GM21423 (cell line): ENCODE data around the gene SLC2A6.
A peak's percentile ranks its signal among the peaks of the same experiment; 100 is the strongest.
"Not testable (repeated sequence)": the region's sequence is repeated elsewhere in the genome, so short reads cannot be mapped to it uniquely, and the experiment has no call there.

Experiments
- ATAC-seq: cut with Tn5 transposase; IDR thresholded peaks from one replicate; pipeline ENCODE4 v1.9.1; 2021; ENCODE audit warnings: mild to moderate bottlenecking, moderate library complexity; ENCODE audit not compliant: unreplicated experiment

The SLC2A6 gene

DNA sequence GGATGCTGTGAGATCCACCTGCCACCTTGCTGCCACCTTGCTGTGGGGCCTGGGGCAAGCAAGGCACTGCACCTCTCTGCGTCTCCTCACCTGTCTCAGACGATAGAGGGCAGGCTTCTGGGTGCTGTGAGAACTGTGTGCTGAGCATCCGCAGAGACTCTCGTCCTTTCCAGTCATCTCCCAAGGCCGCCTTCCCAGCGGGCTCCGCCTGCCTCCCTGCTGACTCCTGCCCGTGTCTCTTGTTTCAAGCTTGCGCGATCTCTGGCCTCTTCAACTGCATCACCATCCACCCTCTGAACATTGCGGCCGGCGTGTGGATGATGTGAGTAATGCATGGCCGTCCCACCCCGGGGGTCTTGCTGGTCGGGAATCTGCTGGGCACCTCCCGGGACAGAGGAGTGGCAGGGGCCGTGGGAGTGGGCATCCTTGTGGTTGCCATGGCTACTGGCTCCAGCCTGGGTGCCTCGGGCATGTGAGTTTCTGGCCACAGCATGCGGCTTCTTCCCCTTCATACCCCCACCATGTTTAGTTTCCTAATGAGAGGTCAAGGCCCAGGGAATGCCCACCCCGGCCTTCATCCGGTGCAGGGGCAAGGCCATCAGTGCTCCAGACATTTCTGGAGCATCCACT is 15.6 kb downstream of the SLC2A6 start:
- no peak for ATAC-seq

DNA sequence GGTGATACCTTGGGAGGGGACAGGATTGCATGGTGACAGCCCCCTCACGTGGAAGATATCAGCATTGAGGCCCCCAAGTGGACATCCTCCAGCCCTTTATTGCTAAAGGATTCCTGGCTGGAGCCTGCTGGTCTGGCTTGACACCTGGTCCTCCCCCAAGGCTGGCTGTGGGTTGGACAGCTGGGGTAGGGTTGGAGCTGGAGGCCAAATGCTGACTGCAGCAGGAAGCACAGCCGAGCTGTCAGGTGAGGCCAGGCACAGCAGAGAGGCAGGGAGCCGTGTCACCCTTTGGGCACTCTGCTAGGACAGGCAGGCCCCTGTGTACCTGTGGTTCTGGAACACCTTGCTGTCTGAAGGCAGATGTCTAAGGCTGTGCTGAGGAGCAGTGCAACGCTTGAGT is 16.9 kb downstream of the SLC2A6 start:
- no peak for ATAC-seq

DNA sequence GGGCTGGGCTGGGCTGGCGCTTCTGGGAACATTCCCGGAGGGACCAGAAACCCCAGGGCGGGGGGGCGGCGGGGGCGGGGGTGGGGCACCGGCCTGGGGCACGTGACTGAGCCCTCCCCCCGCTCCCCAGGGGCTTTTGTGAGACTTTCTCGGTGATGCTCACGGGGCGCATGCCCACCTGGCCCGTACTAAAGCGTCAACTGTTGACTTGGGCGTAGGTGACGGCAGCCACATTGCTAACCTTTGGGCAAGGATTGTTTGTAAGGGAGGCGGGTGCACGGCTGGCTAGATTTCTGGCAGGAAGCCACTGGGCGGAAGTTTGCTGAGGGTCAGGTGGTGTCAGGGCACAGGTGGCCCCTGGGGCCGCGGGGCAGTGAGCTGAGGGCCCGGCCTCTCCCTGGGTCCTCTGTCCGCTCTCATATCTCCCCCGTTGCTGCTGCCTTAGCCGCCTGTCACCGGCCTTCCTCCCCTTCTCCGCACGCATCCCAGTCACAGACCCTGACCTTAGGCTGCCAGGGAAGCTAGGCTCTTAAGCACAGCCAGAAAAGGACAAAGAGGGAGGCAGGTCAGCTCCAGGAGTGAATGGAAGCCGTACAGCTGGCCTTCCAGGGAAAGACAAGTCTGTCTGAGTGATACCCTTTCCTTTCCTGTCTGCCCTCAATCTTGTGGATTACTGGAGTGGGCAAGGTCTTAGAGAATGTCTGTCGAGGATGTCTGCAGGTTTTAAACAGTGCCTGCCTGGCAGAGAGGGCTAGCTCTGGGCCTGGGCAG is 18.3 kb downstream of the SLC2A6 start:
- peak; percentile 27 for ATAC-seq

DNA sequence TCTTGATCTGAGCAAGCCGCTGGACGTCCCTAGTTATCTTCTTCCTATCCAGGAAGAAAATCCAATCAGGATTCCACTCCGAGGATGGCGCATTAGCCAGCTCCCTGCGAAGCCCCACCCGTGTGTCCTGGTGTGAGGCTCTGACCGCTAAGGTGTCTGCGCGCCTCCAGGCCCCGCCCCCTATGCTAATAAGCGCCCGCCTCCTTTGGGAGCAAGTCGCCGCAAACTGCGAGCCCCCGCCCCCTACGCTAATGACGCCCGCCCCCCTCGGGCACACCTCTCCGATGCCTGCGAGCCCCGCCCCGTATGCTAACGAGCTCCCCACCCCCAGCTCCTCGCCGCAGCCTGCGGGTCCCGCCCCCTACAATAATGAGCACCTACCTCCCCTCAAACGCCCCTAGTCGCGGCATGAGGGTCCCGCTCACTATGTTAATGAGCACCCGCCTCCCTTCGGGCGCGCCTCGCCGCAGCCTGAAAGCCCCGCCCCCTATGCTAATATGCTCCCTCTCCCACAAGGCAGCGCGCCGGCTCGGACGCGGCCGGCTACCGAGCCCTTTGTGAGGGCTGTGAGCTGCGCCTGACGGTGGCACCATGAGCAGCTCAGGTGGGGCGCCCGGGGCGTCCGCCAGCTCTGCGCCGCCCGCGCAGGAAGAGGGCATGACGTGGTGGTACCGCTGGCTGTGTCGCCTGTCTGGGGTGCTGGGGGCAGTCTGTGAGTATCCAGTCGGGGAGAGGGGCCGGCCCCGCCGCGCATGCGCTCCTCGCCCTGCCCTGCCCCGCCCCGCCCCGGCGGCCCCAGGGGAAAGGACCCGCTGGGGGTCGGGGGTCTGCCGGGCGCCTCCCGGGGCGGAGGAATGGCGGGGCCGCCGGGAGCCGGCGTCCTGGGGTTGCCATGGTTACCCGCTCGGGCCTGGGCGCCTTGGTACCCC is 19.2 kb downstream of the SLC2A6 start, which contains the start of gene CACFD1:
TSS of gene CACFD1 (plus strand) at position 503 of the 929 bp plus-strand sequence. CDS start at position 592, 89 bp downstream.
- peak; percentile 77 for ATAC-seq

DNA sequence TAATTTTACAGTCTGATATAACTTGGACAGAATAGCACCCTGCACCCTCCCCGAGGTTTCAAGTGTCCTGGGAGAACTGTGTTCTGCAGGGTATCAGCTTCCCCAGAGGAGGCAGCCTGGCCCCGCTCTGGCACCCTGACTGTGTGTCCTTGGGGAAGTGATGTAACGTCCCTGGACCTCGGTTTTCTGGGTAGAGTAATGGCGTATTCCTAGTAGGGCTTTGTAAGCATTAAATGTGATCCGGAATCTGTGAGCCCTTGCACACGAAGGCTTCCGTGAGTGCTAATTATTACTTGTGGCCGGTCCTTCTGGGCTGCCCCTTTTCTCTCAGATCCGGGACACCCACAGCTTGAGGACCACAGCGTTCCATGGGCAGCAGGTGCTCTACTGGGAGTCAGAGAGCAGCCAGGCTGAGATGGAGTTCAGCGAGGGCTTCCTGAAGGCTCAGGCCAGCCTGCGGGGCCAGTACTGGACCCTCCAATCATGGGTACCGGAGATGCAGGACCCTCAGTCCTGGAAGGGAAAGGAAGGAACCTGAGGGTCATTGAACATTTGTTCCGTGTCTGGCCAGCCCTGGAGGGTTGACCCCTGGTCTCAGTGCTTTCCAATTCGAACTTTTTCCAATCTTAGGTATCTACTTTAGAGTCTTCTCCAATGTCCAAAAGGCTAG is 20.1 kb downstream of the SLC2A6 start:
- no peak for ATAC-seq

DNA sequence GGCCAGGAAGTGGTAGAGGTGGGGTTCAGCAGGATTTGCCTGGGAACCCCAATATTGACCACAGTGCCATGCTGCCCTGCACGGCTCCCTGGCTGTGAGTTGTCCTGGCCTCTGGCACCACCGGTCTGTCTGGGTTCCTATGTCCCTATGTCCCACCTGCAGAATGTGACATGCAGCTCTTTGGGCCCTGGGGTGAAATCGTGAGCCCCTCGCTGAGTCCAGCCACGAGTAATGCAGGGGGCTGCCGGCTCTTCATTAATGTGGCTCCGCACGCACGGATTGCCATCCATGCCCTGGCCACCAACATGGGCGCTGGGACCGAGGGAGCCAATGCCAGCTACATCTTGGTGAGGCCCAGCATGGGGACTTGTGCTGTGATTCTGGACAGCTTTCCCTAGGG is 21.2 kb downstream of the SLC2A6 start:
- ATAC-seq: no peak

DNA sequence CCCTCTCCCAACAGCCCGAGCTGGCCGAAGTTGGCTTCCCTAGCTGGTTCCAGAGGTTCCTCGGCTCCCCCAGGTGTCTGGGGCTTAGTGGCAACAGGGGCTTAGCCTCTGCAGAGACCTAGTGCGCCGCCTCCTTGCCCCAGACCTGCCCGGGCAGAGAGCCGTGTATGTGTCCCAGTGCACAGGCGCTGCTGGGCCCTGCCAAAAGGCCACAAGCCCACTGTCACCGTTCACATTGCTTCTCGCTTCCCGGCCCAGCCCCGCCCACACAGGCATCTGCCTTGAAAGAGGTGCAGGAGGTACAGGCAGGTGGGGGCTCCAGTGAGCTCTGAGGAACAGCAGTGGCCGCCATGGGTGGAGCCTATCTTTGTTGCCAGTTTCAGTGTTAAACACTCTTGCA is 21.7 kb downstream of the SLC2A6 start:
- ATAC-seq: no peak

DNA sequence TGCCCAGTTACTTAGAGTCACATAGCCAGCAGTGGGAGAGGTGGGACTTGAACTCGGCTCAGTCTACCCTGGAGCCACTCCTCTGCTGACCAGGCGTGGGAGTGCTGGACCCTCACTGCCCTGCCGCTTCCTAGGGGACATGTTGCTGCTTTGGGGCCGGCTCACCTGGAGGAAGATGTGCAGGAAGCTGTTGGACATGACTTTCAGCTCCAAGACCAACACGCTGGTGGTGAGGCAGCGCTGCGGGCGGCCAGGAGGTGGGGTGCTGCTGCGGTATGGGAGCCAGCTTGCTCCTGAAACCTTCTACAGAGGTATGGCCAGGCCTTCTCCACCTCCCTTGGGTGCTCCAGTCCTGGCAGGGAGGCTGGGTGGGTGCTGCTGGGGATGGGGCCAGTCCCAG is 22.5 kb downstream of the SLC2A6 start:
- ATAC-seq: no peak

DNA sequence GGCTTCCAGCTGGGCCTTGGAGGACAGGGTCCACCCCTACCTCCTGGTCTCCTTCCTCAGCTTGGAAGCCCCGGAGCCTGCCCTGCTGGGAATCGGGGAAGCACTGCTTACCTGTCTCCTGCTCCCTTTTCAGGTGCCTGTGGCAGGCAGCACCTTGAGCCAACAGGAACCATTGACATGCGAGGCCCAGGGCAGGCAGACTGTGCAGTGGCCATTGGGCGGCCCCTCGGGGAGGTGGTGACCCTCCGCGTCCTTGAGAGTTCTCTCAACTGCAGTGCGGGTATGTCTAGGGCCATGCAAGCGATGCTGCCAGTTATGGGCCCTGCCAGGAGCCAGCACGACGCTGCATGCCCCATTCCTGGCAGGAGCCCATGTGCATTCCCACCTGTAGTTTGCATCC is 23.0 kb downstream of the SLC2A6 start:
- ATAC-seq: no peak

DNA sequence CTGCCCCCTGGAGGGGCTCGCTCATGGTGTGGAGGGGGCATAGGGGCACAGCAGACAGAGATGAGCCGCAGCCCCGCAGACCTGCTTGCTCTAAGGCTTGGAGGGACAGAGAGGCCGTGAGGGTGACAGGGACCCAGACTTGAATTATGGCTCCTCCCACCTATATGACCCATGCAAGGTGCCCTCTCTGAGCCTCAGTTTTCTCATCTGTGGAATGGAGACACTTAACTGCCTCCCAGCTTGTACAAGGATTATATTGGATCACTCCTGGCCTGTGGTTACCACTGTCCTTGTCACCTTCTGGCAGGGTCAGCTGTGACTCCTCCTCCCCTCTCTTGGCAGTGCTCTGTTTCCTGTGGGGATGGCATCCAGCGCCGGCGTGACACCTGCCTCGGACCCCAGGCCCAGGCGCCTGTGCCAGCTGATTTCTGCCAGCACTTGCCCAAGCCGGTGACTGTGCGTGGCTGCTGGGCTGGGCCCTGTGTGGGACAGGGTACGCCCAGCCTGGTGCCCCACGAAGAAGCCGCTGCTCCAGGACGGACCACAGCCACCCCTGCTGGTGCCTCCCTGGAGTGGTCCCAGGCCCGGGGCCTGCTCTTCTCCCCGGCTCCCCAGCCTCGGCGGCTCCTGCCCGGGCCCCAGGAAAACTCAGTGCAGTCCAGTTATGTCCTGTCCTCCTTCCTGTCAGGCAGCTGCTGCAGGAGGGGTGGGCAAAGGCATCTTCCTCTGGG is 23.8 kb downstream of the SLC2A6 start:
- no peak for ATAC-seq

DNA sequence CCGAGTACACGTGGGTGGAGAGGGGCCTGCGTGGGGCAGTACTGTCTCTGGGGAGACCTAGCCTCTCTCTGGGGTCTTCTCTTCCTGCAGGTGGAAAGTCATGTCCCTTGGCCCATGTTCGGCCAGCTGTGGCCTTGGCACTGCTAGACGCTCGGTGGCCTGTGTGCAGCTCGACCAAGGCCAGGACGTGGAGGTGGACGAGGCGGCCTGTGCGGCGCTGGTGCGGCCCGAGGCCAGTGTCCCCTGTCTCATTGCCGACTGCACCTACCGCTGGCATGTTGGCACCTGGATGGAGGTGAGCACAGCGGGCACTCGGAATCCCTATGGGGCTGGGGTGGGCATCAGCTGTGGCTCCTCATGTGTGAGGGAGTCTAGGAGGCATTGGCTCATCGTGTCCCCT is 24.6 kb downstream of the SLC2A6 start:
- ATAC-seq: no peak

DNA sequence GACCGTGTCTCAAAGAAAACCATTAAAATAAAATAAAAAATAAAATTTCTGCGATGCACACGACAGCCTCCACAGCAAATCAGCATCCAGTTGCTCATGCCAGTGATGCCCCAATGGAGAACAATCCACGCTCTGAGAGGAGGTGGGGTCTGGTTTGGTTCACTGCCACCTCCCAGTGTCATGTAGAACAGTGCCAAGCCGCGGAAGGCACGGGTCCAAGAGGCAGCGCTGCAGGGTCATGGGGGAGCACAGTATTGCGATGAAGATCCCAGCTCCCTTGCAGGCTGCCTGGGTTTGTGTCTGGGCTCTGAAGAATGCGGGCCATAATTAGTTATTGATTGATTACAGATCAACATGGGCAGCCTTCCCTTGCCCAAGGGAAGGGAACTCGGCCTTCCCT is 25.2 kb downstream of the SLC2A6 start:
- ATAC-seq: no peak

DNA sequence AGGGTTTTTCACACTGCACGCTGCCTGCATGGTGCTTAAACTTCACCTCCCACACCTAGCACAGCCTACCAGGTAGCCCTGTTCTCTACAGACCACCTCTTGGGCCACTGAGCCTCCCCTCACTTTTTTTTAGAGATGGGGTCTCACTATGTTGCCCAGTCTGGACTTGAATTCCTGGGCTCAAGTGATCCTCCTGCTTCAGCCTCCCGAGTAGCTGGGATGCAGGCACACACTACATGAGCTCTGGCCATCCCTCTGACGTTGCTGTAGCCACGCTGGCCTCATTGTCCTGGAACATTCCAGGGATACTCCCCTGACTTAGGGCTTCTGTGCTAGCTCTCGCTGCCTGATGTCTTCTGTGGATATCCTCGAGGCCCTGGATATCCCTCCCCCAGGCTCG is 26.3 kb downstream of the SLC2A6 start:
- ATAC-seq: no peak

DNA sequence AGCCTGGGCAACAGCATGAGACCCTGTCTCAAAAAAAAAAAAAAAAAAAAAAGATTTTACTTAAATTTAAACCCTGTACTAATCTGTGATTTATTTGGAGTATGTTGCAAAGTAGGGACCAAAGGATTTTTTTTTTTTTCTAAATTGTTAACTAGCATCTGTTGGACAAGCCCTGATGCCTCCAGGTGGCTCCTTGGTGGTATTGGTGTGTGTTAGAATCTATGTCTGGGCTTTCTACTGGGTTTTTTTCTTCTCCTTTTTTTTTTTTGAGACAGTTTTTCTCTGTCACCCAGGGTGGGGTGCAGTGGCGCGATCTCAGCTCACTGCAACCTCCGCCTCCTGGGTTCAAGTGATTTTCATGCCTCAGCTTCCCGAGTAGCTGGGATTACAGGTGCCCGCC is 27.0 kb downstream of the SLC2A6 start:
- not testable (repeated sequence) for ATAC-seq

DNA sequence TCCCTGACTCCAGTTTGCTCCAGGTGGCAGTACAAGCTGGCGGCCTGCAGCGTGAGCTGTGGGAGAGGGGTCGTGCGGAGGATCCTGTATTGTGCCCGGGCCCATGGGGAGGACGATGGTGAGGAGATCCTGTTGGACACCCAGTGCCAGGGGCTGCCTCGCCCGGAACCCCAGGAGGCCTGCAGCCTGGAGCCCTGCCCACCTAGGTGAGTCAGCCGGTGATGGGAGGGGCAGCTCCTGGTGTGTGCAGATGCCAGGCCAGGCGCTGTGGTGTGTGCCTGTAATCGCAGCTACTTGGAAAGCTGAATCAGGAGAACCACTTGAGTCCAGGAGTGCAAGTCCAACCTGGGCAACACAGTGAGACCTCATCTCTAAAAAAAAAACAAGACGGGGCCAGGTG is 29.1 kb downstream of the SLC2A6 start:
- ATAC-seq: no peak

DNA sequence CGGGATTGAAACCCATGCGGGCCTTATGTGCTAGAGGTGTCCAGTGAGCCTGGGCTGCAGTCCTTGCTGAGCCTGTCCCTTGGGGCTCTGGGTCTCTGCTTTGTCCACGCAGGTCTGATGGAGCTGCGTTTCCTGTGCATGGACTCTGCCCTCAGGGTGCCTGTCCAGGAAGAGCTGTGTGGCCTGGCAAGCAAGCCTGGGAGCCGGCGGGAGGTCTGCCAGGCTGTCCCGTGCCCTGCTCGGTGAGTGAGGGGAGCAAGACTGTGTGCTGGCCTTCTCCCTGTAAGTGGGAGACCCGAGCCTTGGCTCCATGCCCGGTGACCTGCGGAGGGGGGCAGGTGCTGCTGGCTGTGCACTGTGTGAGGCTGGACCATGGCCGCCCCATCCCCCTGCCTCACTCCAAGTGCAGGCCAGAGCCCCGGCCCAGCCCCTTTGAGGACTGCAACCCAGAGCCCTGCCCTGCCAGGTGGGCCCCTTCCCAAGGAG is 30.4 kb downstream of the SLC2A6 start:
- no peak for ATAC-seq

DNA sequence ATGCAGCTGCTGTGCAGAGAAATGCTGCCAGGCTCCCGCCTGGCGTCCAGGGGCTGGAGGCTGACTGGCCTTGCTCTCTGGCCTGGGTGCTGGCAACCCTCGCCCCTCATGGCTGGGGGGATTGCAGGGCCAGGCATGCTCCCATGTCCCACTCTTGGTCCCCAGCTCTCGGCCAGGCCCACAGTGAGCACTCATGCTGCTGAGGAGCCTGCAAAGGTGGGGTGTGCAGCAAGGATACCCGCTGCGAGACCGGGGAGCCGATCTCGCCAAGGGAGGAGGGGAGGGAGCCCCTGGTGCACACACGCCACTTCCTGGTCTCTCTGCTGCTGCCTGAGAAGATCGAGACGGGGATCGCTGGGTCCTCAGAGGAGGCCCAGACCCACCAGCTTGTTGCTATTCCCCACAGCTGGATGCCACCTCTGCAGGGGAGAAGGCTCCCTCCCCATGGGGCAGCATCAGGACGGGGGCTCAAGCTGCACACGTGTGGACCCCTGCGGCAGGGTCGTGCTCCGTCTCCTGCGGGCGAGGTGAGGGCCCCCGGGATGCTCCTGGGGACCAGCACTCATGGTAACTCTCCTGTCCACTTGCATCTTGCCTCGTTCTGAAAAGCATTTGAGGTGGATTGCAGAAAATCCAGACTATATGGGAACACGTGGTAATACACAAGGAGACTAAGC is 33.5 kb downstream of the SLC2A6 start:
- ATAC-seq: no peak

DNA sequence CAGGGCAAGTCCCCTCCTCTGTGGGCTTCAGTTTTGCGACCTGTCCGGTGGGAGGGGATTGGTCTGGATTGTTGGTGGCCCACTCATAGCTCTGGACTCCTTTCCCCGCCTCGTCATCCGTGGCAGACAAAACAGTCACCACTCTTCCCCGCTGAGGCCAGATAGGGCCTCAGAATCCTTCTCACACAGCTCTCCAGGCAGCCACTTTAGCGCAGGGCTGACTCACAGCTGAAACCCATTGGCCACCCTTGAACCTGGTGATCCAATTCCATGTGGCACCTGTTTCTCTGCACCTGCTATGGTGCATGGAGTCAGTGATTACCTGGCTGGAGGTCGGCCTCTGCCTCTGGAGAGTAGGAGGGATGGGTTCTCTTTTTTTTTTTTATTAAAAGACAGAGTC is 34.9 kb downstream of the SLC2A6 start:
- ATAC-seq: no peak

DNA sequence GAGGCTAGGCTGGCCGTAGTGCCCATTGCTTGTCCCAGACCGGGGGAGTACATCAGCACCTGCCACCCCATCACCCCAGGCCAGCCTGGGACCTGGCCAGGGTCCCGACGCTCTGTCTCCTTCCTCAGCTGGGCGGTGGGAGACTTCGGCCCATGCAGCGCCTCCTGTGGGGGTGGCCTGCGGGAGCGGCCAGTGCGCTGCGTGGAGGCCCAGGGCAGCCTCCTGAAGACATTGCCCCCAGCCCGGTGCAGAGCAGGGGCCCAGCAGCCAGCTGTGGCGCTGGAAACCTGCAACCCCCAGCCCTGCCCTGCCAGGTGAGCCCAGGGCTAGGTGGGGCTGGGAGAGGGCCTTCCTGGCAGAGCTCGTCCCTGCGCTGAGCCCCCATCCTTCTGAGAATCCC is 35.7 kb downstream of the SLC2A6 start:
- no peak for ATAC-seq

DNA sequence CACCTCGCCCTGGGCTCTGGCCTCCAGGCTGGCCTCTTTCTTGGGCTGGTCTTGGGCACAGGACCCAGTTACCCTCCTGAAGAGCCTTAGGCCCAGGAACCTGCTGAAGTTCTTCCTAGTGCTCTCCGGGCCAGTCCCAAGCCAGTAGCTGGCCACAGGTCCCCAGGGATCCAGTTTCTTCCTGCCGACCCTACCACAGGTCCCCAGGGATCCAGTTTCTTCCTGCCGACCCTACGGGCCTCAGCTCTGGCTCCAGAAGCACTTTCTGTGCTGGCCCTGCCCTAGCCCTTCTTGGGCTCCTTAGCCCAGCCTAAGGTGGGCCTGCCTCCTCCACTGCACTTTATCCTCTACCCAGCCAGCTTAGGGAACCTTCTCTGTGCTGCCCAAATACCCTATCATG is 37.3 kb downstream of the SLC2A6 start:
- ATAC-seq: no peak
